HG02981 (cell line): Measurements from ENCODE around the gene RAB32.

Experiments used
- ATAC-seq: cut with Tn5 transposase; IDR thresholded peaks from one replicate; pipeline ENCODE4 v1.9.1; 2021; ENCODE audit warnings: mild to moderate bottlenecking, moderate library complexity; ENCODE audit not compliant: unreplicated experiment

The RAB32 gene

GRCh38 chr6:146581968-146582367, 38.3 kb downstream of the RAB32 start:
- ATAC-seq: no peak

GRCh38 chr6:146582857-146583256, 39.2 kb downstream of the RAB32 start:
- ATAC-seq: no peak

GRCh38 chr6:146583966-146584365, 40.3 kb downstream of the RAB32 start:
- ATAC-seq: no peak

- ATAC-seq: no peak
Observed at GRCh38 chr6:146587459-146587858, 43.8 kb downstream of the RAB32 start.

- no peak for ATAC-seq
Observed at GRCh38 chr6:146590492-146590891, 46.9 kb downstream of the RAB32 start.

- no peak for ATAC-seq
Observed at GRCh38 chr6:146592451-146592850, 48.8 kb downstream of the RAB32 start.

GRCh38 chr6:146593986-146594385, 50.4 kb downstream of the RAB32 start:
- no peak for ATAC-seq

- ATAC-seq: no peak
Observed at GRCh38 chr6:146594495-146594894, 50.9 kb downstream of the RAB32 start.

- ATAC-seq: peak; percentile 50
Observed at GRCh38 chr6:146595972-146596731, 52.5 kb downstream of the RAB32 start.

- no peak for ATAC-seq
Observed at GRCh38 chr6:146598772-146599405, 55.3 kb downstream of the RAB32 start, which contains the start of gene ADGB. Gene ADGB (plus strand): TSS chr6:146598972. CDS start chr6:146599041, 69 bp downstream.

GRCh38 chr6:146601352-146601751, 57.7 kb downstream of the RAB32 start:
- no peak for ATAC-seq

- ATAC-seq: no peak
Observed at GRCh38 chr6:146602526-146602925, 58.9 kb downstream of the RAB32 start.
